ENCODE data around the gene ARID1B. TPM values are rescaled to one million over a fixed set of nuclear protein-coding genes. Genes with fewer than 3 reads are reported as not detected.

The ARID1B gene
- total RNA-seq, 2 donors from 2014 or later: 66.7 to 67.3 TPM

GRCh38 chr6:157240059-157240959 is 463.1 kb downstream of the ARID1B start:
- peaks cover 10% of the 10 kb centered on the region for H3K4me1 Mint-ChIP-seq
- ATAC-seq (replicated peaks): no peak
- no peaks in the 10 kb centered on the region for H3K36me3 Mint-ChIP-seq (ENCODE audit: low read depth)
- peak overlapping the region; percentile 24 for H3K4me3 Mint-ChIP-seq
- no peak overlapping the region for H3K27ac Mint-ChIP-seq
- peaks cover 10% of the 10 kb centered on the region for H3K27me3 Mint-ChIP-seq
- H3K9me3 Mint-ChIP-seq: no peaks in the 10 kb centered on the region

GRCh38 chr6:157240960-157241311 is 463.8 kb downstream of the ARID1B start:
- H3K27me3 Mint-ChIP-seq: peaks cover 6% of the 10 kb centered on the region
- H3K4me1 Mint-ChIP-seq: peaks cover 6% of the 10 kb centered on the region
- no peak overlapping the region for H3K4me3 Mint-ChIP-seq
- ATAC-seq (replicated peaks): no peak
- H3K36me3 Mint-ChIP-seq (ENCODE audit: low read depth): no peaks in the 10 kb centered on the region
- H3K27ac Mint-ChIP-seq: no peak overlapping the region
- H3K9me3 Mint-ChIP-seq: no peaks in the 10 kb centered on the region

- no peak for ATAC-seq (replicated peaks)
- Mint-ChIP-seq H3K4me1 (no peaks in the 10 kb centered on the region), H3K27ac (no peak overlapping the region), H3K4me3 (no peak overlapping the region), H3K27me3 (no peaks in the 10 kb centered on the region), H3K36me3 (ENCODE audit: low read depth) (no peaks in the 10 kb centered on the region), H3K9me3 (no peaks in the 10 kb centered on the region)
Observed at GRCh38 chr6:157242791-157243190, 465.6 kb downstream of the ARID1B start.

GRCh38 chr6:157244175-157244574 is 467.0 kb downstream of the ARID1B start:
- no peak for ATAC-seq (replicated peaks)
- H3K4me1 Mint-ChIP-seq: no peaks in the 10 kb centered on the region
- no peak overlapping the region for H3K27ac Mint-ChIP-seq
- no peak overlapping the region for H3K4me3 Mint-ChIP-seq
- H3K9me3 Mint-ChIP-seq: peaks cover 7% of the 10 kb centered on the region
- H3K36me3 Mint-ChIP-seq (ENCODE audit: low read depth): no peaks in the 10 kb centered on the region
- H3K27me3 Mint-ChIP-seq: no peaks in the 10 kb centered on the region

- Mint-ChIP-seq H3K27ac (no peak overlapping the region), H3K4me3 (no peak overlapping the region), H3K27me3 (no peaks in the 10 kb centered on the region), H3K9me3 (peaks cover 7% of the 10 kb centered on the region), H3K4me1 (no peaks in the 10 kb centered on the region), H3K36me3 (ENCODE audit: low read depth) (no peaks in the 10 kb centered on the region)
- ATAC-seq (replicated peaks): no peak
Observed at GRCh38 chr6:157244780-157245179, 467.6 kb downstream of the ARID1B start.

GRCh38 chr6:157245436-157245835 is 468.3 kb downstream of the ARID1B start:
- H3K4me3 Mint-ChIP-seq: no peak overlapping the region
- H3K9me3 Mint-ChIP-seq: peaks cover 7% of the 10 kb centered on the region
- H3K36me3 Mint-ChIP-seq (ENCODE audit: low read depth): no peaks in the 10 kb centered on the region
- ATAC-seq (replicated peaks): no peak
- no peaks in the 10 kb centered on the region for H3K4me1 Mint-ChIP-seq
- H3K27ac Mint-ChIP-seq: no peak overlapping the region
- no peaks in the 10 kb centered on the region for H3K27me3 Mint-ChIP-seq

- H3K4me1 Mint-ChIP-seq: no peaks in the 10 kb centered on the region
Observed at GRCh38 chr6:157246048-157246630, 469.0 kb downstream of the ARID1B start.

GRCh38 chr6:157246771-157247484 is 469.8 kb downstream of the ARID1B start:
- H3K27ac Mint-ChIP-seq: no peak overlapping the region
- H3K36me3 Mint-ChIP-seq (ENCODE audit: low read depth): no peaks in the 10 kb centered on the region
- no peak overlapping the region for H3K4me3 Mint-ChIP-seq
- H3K4me1 Mint-ChIP-seq: no peaks in the 10 kb centered on the region
- no peaks in the 10 kb centered on the region for H3K27me3 Mint-ChIP-seq
- no peak for ATAC-seq (replicated peaks)
- H3K9me3 Mint-ChIP-seq: peaks cover 7% of the 10 kb centered on the region

More at GRCh38 chr6:157246048-157246630, 469.0 kb downstream of the ARID1B start:
- Mint-ChIP-seq H3K27me3 (no peaks in the 10 kb centered on the region), H3K4me3 (no peak overlapping the region), H3K36me3 (ENCODE audit: low read depth) (no peaks in the 10 kb centered on the region), H3K9me3 (peaks cover 7% of the 10 kb centered on the region), H3K27ac (no peak overlapping the region)
- no peak for ATAC-seq (replicated peaks)

GRCh38 chr6:157248264-157248663 is 471.1 kb downstream of the ARID1B start:
- H3K36me3 Mint-ChIP-seq (ENCODE audit: low read depth): no peaks in the 10 kb centered on the region
- H3K4me3 Mint-ChIP-seq: no peak overlapping the region
- no peak overlapping the region for H3K27ac Mint-ChIP-seq
- no peaks in the 10 kb centered on the region for H3K27me3 Mint-ChIP-seq
- no peaks in the 10 kb centered on the region for H3K4me1 Mint-ChIP-seq
- no peak for ATAC-seq (replicated peaks)
- H3K9me3 Mint-ChIP-seq: peaks cover 7% of the 10 kb centered on the region

- no peak overlapping the region for H3K4me3 Mint-ChIP-seq
- H3K27me3 Mint-ChIP-seq: peaks cover 4% of the 10 kb centered on the region
- no peak for ATAC-seq (replicated peaks)
- no peaks in the 10 kb centered on the region for H3K36me3 Mint-ChIP-seq (ENCODE audit: low read depth)
- H3K27ac Mint-ChIP-seq: no peak overlapping the region
- peaks cover 7% of the 10 kb centered on the region for H3K9me3 Mint-ChIP-seq
- H3K4me1 Mint-ChIP-seq: no peaks in the 10 kb centered on the region
Observed at GRCh38 chr6:157249826-157250225, 472.6 kb downstream of the ARID1B start.

- H3K9me3 Mint-ChIP-seq: peaks cover 7% of the 10 kb centered on the region
- H3K27me3 Mint-ChIP-seq: peaks cover 4% of the 10 kb centered on the region
- no peak overlapping the region for H3K4me3 Mint-ChIP-seq
- no peak for ATAC-seq (replicated peaks)
- no peaks in the 10 kb centered on the region for H3K4me1 Mint-ChIP-seq
- no peaks in the 10 kb centered on the region for H3K36me3 Mint-ChIP-seq (ENCODE audit: low read depth)
- H3K27ac Mint-ChIP-seq: no peak overlapping the region
Observed at GRCh38 chr6:157251586-157252247, 474.5 kb downstream of the ARID1B start.

GRCh38 chr6:157253017-157253416 is 475.8 kb downstream of the ARID1B start:
- Mint-ChIP-seq H3K4me1 (no peaks in the 10 kb centered on the region), H3K27me3 (peaks cover 4% of the 10 kb centered on the region), H3K27ac (no peak overlapping the region), H3K9me3 (peaks cover 7% of the 10 kb centered on the region), H3K4me3 (no peak overlapping the region), H3K36me3 (ENCODE audit: low read depth) (no peaks in the 10 kb centered on the region)
- no peak for ATAC-seq (replicated peaks)

- H3K27me3 Mint-ChIP-seq: peaks cover 4% of the 10 kb centered on the region
Observed at GRCh38 chr6:157253699-157254098, 476.5 kb downstream of the ARID1B start.

GRCh38 chr6:157254538-157254937 is 477.4 kb downstream of the ARID1B start:
- Mint-ChIP-seq H3K9me3 (no peaks in the 10 kb centered on the region), H3K4me1 (no peaks in the 10 kb centered on the region), H3K27me3 (peaks cover 7% of the 10 kb centered on the region), H3K36me3 (ENCODE audit: low read depth) (no peaks in the 10 kb centered on the region), H3K4me3 (no peak overlapping the region), H3K27ac (no peak overlapping the region)
- no peak for ATAC-seq (replicated peaks)

More at GRCh38 chr6:157253699-157254098, 476.5 kb downstream of the ARID1B start:
- no peaks in the 10 kb centered on the region for H3K36me3 Mint-ChIP-seq (ENCODE audit: low read depth)
- no peak for ATAC-seq (replicated peaks)
- H3K9me3 Mint-ChIP-seq: peaks cover 1% of the 10 kb centered on the region
- no peaks in the 10 kb centered on the region for H3K4me1 Mint-ChIP-seq
- no peak overlapping the region for H3K27ac Mint-ChIP-seq
- no peak overlapping the region for H3K4me3 Mint-ChIP-seq

All from activated T-helper 17 cell treated with anti-CD3 and anti-CD28 coated beads, Interleukin-2, amount 50 U/mL, for 72 hours (primary cell).